Neuronal stem cell (in vitro differentiated cells): Measurements from ENCODE around the gene UBALD2.
A peak's percentile ranks its signal among the peaks of the same experiment; 100 is the strongest.

Source experiments
- DNase-seq: peaks from one replicate; pipeline ENCODE4 v3.0.0-alpha.2; 2013; ENCODE audit warnings: low spot score
- H2AFZ ChIP-seq: one replicate; pipeline ENCODE4 v1.6.1; 2013; ENCODE audit warnings: mild to moderate bottlenecking, low read length, inconsistent platforms
- H2AK5ac ChIP-seq: 2 replicates; pipeline ENCODE4 v1.6.1; 2013; ENCODE audit warnings: low read depth, mild to moderate bottlenecking, inconsistent platforms, low read length, moderate library complexity, mixed read lengths
- H2BK120ac ChIP-seq: 2 replicates; pipeline ENCODE4 v1.6.1; 2013; ENCODE audit warnings: low read depth, mild to moderate bottlenecking, inconsistent platforms, low read length, moderate library complexity, mixed read lengths
- H2BK12ac ChIP-seq: one replicate; pipeline ENCODE4 v1.6.1; 2013; ENCODE audit warnings: low read length, inconsistent platforms
- H2BK15ac ChIP-seq: 2 replicates; pipeline ENCODE4 v1.6.1; 2013; ENCODE audit warnings: mild to moderate bottlenecking, low read length, inconsistent platforms, mixed read lengths
- H2BK5ac ChIP-seq: one replicate; pipeline ENCODE4 v1.6.1; 2013; ENCODE audit warnings: inconsistent platforms, mild to moderate bottlenecking, low read length, moderate library complexity
- H3K14ac ChIP-seq: one replicate; pipeline ENCODE4 v1.6.1; 2013; ENCODE audit warnings: low read length, inconsistent platforms
- H3K18ac ChIP-seq: 2 replicates; pipeline ENCODE4 v1.6.1; 2013; ENCODE audit warnings: low read length, inconsistent platforms
- H3K23ac ChIP-seq: 2 replicates; pipeline ENCODE4 v1.6.1; 2013; ENCODE audit warnings: low read depth, mild to moderate bottlenecking, mixed read lengths, low read length, inconsistent platforms; ENCODE audit not compliant: poor library complexity
- H3K27ac ChIP-seq: replicated peaks from 3 replicates; pipeline ENCODE4 v1.5.1; 2013; ENCODE audit warnings: low read length, inconsistent platforms
- H3K27me3 ChIP-seq, 3 experiments: 2 replicates each; pipeline ENCODE4 v1.6.1; 2013; ENCODE audit warnings: low read length in 3 of 3, mild to moderate bottlenecking in 2 of 3, inconsistent platforms in 1 of 3, low read depth in 1 of 3, mixed read lengths in 1 of 3, moderate library complexity in 1 of 3; ENCODE audit not compliant: control insufficient read depth in 3 of 3, insufficient read depth in 3 of 3
- H3K36me3 ChIP-seq, 2 donors: replicated peaks in 1 of 2; 2 replicates each; pipeline ENCODE4 v1.6.1; 2013; ENCODE audit warnings: low read length in 2 of 2; ENCODE audit not compliant: control insufficient read depth in 2 of 2, insufficient read depth in 2 of 2
- H3K4ac ChIP-seq: 2 replicates; pipeline ENCODE4 v1.6.1; 2013; ENCODE audit warnings: inconsistent platforms, mild to moderate bottlenecking, low read length, moderate library complexity
- H3K4me1 ChIP-seq, 2 donors: 1 replicate in 1 of 2; 2 replicates in 1 of 2; pipeline ENCODE4 v1.6.1; 2013; ENCODE audit warnings: low read length in 2 of 2, low read depth in 1 of 2; ENCODE audit not compliant: control insufficient read depth in 2 of 2, insufficient read depth in 1 of 2
- H3K4me2 ChIP-seq: one replicate; pipeline ENCODE4 v1.6.1; 2013; ENCODE audit warnings: mild to moderate bottlenecking, low read length, inconsistent platforms; ENCODE audit not compliant: insufficient read depth, poor library complexity, severe bottlenecking
- H3K4me3 ChIP-seq, 2 donors: 2 replicates each; pipeline ENCODE4 v1.5.1; 2013; ENCODE audit warnings: low read length in 2 of 2, mild to moderate bottlenecking in 2 of 2, inconsistent platforms in 1 of 2, moderate library complexity in 1 of 2
- H3K79me1 ChIP-seq: one replicate; pipeline ENCODE4 v1.6.1; 2013; ENCODE audit warnings: low read depth, mild to moderate bottlenecking, inconsistent platforms, low read length, moderate library complexity
- H3K9ac ChIP-seq: one replicate; pipeline ENCODE4 v1.6.1; 2013; ENCODE audit warnings: mild to moderate bottlenecking, low read depth, low read length, inconsistent platforms; ENCODE audit not compliant: poor library complexity
- H3K9me3 ChIP-seq, 2 donors: replicated peaks in 1 of 2; 2 replicates each; pipeline versions ENCODE3 to v1.6.1; 2013; ENCODE audit warnings: low read length in 2 of 2, mild to moderate bottlenecking in 2 of 2, inconsistent platforms in 1 of 2, low read depth in 1 of 2, mixed read lengths in 1 of 2, moderate library complexity in 1 of 2; ENCODE audit not compliant: control insufficient read depth in 2 of 2, insufficient read depth in 1 of 2
- H4K8ac ChIP-seq: one replicate; pipeline ENCODE4 v1.6.1; 2013; ENCODE audit warnings: low read depth, mild to moderate bottlenecking, inconsistent platforms, low read length, moderate library complexity
- H4K91ac ChIP-seq: one replicate; pipeline ENCODE4 v1.6.1; 2013; ENCODE audit warnings: low read length, low read depth, mild to moderate bottlenecking, inconsistent platforms; ENCODE audit not compliant: poor library complexity
- WGBS, 2 donors: extraction: QIAGEN DNeasy Blood & Tissue Kit; methylation state at CpG; one replicate each; pipeline ENCODE4 v1.1.7; 2013; ENCODE audit warnings: missing lambda C conversion rate in 2 of 2, mixed read lengths in 1 of 2; ENCODE audit not compliant: insufficient read length in 2 of 2, insufficient replicate concordance in 1 of 2; ENCODE audit errors: extremely low coverage in 2 of 2; 5-methylcytosine and 5-hydroxymethylcytosine counted together

The UBALD2 gene

GRCh38 chr17:76273445-76274111, 8.4 kb downstream of the UBALD2 start:
- no peak overlapping the region for H3K27ac ChIP-seq
- no peak overlapping the region for H3K4me2 ChIP-seq

GRCh38 chr17:76274112-76274956, 9.2 kb downstream of the UBALD2 start:
- H2BK12ac ChIP-seq, result no peak overlapping the region
- peak overlapping the region; percentile 39 for H2BK5ac ChIP-seq
- no peak overlapping the region for H3K4ac ChIP-seq
- no peak overlapping the region for H2AFZ ChIP-seq
- DNase-seq, result no peak
- H3K27me3 ChIP-seq, result no peaks in the 10 kb centered on the region
- no peak overlapping the region for H4K8ac ChIP-seq
- H3K4me2 ChIP-seq, result no peak overlapping the region
- H3K4me1 ChIP-seq, result peaks cover 11 to 20% of the 10 kb centered on the region in 2 donors
- no peak overlapping the region for H3K14ac ChIP-seq
- no peak overlapping the region for H2BK15ac ChIP-seq
- no peak overlapping the region for H3K4me3 ChIP-seq
- H3K18ac ChIP-seq, result no peak overlapping the region
- no peak overlapping the region for H2BK120ac ChIP-seq
- peaks cover 17% of the 10 kb centered on the region for H3K79me1 ChIP-seq
- peaks cover 0 to 5% of the 10 kb centered on the region in 2 donors for H3K9me3 ChIP-seq
- H3K27ac ChIP-seq, result no peak overlapping the region
- no peak overlapping the region for H3K23ac ChIP-seq
- no peak overlapping the region for H2AK5ac ChIP-seq
- peaks cover 8 to 31% of the 10 kb centered on the region in 2 donors for H3K36me3 ChIP-seq
- WGBS, 2 donors, result no CpG with 5 or more reads among the region's 21 CpGs
- H3K9ac ChIP-seq, result no peak overlapping the region
- H4K91ac ChIP-seq, result no peak overlapping the region

More at GRCh38 chr17:76273445-76274111, 8.4 kb downstream of the UBALD2 start:
- Histone ChIP-seq H2BK12ac (peak overlapping the region; percentile 49), H3K9ac (no peak overlapping the region), H2AFZ (no peak overlapping the region), H2AK5ac (peak overlapping the region; percentile 70), H3K4ac (no peak overlapping the region), H3K9me3 (peaks cover 0 to 5% of the 10 kb centered on the region in 2 donors), H3K27me3 (no peaks in the 10 kb centered on the region), H3K79me1 (peaks cover 19% of the 10 kb centered on the region), H3K23ac (peak overlapping the region; percentile 44), H3K4me3 (no peak overlapping the region), H4K91ac (no peak overlapping the region), H4K8ac (no peak overlapping the region), H3K18ac (no peak overlapping the region), H3K4me1 (peaks cover 12 to 18% of the 10 kb centered on the region in 2 donors), H3K36me3 (peaks cover 12 to 38% of the 10 kb centered on the region in 2 donors), H2BK15ac (no peak overlapping the region), H2BK5ac (peak overlapping the region; percentile 39), H2BK120ac (no peak overlapping the region), H3K14ac (no peak overlapping the region)
- DNase-seq, result no peak
- WGBS, 2 donors, result no CpG with 5 or more reads among the region's 26 CpGs

GRCh38 chr17:76275382-76276068, 10.4 kb downstream of the UBALD2 start:
- peaks cover 11 to 16% of the 10 kb centered on the region in 2 donors for H3K4me1 ChIP-seq
- no peak overlapping the region for H2BK120ac ChIP-seq
- H2BK5ac ChIP-seq, result no peak overlapping the region
- no peak for DNase-seq
- H3K9ac ChIP-seq, result no peak overlapping the region
- no peak overlapping the region for H3K14ac ChIP-seq
- H3K23ac ChIP-seq, result peak overlapping the region; percentile 55
- H3K4me3 ChIP-seq, result no peak overlapping the region
- peak overlapping the region; percentile 68 for H2AK5ac ChIP-seq
- H2BK12ac ChIP-seq, result no peak overlapping the region
- peaks cover 8 to 22% of the 10 kb centered on the region in 2 donors for H3K36me3 ChIP-seq
- H3K18ac ChIP-seq, result peak overlapping the region; percentile 48
- H2AFZ ChIP-seq, result no peak overlapping the region
- no peak overlapping the region for H4K8ac ChIP-seq
- H3K4ac ChIP-seq, result no peak overlapping the region
- no CpG with 5 or more reads among the region's 22 CpGs for WGBS, 2 donors
- peaks cover 0 to 3% of the 10 kb centered on the region in 2 donors for H3K9me3 ChIP-seq
- H2BK15ac ChIP-seq, result no peak overlapping the region
- no peak overlapping the region for H4K91ac ChIP-seq
- H3K4me2 ChIP-seq, result no peak overlapping the region
- H3K79me1 ChIP-seq, result peaks cover 13% of the 10 kb centered on the region
- no peak overlapping the region for H3K27ac ChIP-seq
- no peaks in the 10 kb centered on the region for H3K27me3 ChIP-seq
